ENCODE measurements around the gene VASN.

The VASN gene

GRCh38 chr16:4354512-4355409, 16.9 kb upstream of the VASN start:
- no peak for DNase-seq

GRCh38 chr16:4356820-4357219, 14.8 kb upstream of the VASN start:
- DNase-seq = no peak

DNA sequence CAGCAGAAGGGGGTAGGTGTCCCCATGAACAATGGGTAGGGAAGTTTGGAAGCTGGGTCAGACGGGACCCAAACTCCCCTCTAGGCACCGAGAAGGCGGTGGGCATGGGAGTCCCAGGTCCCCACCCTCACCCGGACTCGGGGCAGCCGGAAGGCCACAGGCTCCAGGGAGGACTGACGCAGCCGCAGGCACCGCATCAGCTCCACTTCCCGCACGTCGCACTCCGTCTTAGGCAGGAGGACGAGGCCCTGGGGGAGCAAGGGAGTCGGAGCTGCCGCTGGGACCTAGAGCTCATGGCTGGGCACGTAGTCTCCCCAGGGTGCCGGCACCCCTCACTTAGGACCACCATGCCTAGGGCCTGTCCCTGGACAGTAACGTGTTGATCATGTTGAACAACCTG, 13.4 kb upstream of the VASN start:
- DNase-seq = no peak

GRCh38 chr16:4358831-4359561, 12.7 kb upstream of the VASN start:
- DNase-seq = peak; percentile 49 to 76 (median 59)

- no peak for DNase-seq
Measured at GRCh38 chr16:4359914-4360313, 11.7 kb upstream of the VASN start.

- DNase-seq = no peak
Measured at GRCh38 chr16:4360538-4361021, 11.1 kb upstream of the VASN start.

DNA sequence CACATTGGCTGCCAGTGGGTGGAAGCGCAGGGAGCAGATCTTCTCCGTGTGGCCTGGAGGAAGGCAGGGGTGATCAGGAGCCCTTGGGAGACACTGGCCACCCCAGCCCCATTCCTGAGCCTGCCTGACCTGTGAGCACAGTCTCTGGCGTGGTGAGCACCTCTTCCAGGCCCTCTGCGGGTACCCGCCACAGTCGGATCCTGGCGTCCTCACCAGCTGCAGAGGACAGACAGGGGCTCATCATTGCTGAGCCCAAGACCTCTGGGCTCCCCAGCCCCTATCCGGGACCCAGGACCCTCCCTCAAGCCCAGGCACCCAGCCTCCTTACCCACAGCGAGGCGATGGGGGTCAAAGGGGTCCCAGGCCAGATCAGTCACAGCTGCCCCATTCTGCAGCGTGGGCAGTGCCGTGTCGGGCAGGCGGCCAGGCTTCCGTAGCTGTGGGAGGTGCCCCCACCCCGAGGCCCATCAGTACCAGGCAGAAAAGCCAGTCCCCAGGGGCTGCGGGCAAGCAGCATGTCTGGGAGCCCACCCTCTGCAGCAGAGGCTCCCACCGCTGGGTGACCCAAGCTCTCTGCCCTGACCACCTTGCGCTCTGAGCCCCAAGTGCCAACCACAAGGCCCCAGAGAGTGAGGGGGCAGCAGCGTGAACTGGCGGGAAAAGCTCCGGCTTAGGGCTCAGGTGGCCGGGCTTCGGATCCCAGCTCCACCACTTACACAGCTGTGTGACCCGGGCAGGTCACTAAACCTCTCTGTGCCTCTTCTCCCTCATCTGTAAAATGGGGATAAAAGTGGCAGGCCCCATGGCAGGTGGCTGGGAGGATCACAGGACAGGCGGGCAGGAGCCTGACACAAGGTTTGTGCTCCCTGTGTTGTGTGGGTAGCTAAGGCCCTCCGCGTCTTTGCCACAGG, 10.4 kb upstream of the VASN start:
- DNase-seq = no peak

- DNase-seq = no peak
Measured at GRCh38 chr16:4361944-4362311, 9.7 kb upstream of the VASN start.

GRCh38 chr16:4362476-4363135, 9.0 kb upstream of the VASN start:
- DNase-seq = no peak

- DNase-seq = no peak
Measured at GRCh38 chr16:4364196-4365013, 7.2 kb upstream of the VASN start.

GRCh38 chr16:4365014-4365406, 6.6 kb upstream of the VASN start:
- no peak for DNase-seq

GRCh38 chr16:4365615-4366014, 6.0 kb upstream of the VASN start:
- DNase-seq = no peak

DNA sequence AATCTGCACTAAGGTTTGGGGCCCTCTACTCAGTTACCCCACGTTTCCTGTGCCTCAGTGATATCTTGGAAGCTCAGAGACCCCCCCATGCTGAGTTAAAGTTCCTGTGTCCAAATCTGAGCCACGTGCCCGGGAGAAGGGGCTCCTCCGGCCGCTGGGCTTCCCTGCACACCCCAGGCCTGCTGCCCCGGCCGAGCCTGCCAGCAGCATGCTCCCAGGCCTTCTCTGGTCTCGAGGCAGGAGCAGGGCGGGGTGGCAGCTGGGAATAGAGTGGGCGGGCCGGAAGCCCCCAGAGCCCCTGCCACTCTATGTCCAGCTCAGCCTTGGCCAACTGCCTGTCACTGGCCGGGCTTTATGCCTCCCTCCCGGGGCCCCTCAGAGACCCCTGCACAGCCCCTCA, 5.6 kb upstream of the VASN start:
- DNase-seq = no peak

DNA sequence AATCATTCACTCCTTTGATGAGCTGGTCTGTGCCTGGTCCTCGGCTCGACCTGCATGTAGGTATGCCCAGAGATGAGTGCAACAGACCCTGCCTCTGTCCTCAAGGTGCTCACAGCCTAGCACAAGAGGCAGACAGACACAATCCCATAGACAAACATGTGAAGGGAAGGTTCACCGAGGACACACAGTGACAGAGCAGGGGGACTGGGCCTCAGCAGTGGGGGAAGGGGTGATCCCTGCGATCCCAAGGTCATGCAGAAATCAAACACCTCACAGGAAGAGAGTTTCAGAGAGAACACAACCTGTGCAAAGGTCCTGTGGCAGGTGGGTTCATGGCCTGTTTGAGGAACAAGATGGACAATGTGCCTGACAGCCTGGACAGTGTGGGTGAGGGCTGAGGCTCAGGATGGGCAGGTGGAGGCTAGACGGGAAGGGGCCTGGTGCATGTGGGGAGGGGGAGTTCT, 4.2 kb upstream of the VASN start:
- DNase-seq = no peak

DNA sequence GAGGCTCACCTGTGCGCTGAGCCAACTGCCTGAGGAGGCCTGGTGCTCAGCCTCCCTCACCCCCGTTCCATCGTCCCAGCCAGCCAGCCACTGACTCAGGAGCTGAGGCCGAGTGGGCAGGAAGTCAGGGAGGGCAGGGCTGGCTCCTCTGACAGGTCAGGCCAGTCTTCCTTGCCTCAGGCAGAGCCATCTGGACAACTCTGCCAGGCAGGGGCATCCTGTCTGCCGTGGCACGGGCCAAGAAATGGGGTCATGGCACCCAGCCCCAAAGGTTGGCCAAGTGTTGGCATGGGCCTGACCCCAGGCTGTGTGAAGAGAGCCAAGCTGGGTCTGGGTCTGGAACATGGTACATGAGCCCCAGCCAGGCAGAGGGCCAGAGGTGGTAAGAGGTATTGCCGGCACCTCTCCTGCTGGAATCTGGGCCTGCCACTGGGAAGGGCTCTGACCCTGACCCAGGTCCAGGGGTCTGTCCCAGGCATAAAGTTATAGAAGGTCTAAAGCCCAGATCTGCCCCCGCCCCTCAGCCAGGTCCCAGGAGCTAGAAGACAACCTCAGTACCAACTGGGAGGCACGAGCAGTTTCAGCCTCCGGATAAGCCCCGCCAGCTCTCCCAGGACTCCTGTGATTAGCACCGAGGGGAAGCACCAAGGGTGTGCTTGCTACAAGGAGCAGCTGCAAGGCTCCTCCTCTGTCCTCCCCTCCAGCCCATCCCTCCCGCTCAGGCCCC, 2.5 kb upstream of the VASN start:
- DNase-seq = no peak

DNA sequence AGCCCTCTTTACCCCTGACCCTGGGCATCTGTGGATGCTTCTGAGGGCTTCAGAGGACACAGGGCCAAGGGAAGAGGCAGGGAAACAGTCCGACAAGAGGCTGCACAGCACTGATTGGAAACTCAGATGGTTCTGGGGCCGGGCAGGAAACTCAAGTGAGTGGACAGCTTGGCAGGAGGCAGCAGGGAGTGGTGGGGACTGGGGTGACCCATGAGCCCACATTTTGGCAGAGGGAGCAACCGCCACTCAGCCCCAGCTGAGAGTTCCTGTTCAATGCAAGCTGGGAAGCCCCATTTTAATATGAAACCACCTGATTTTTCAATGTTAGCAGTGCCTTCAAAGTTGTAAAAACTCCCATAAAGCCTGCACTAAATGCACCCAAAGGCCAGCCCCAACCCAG, 1.5 kb upstream of the VASN start:
- no peak for DNase-seq

DNA sequence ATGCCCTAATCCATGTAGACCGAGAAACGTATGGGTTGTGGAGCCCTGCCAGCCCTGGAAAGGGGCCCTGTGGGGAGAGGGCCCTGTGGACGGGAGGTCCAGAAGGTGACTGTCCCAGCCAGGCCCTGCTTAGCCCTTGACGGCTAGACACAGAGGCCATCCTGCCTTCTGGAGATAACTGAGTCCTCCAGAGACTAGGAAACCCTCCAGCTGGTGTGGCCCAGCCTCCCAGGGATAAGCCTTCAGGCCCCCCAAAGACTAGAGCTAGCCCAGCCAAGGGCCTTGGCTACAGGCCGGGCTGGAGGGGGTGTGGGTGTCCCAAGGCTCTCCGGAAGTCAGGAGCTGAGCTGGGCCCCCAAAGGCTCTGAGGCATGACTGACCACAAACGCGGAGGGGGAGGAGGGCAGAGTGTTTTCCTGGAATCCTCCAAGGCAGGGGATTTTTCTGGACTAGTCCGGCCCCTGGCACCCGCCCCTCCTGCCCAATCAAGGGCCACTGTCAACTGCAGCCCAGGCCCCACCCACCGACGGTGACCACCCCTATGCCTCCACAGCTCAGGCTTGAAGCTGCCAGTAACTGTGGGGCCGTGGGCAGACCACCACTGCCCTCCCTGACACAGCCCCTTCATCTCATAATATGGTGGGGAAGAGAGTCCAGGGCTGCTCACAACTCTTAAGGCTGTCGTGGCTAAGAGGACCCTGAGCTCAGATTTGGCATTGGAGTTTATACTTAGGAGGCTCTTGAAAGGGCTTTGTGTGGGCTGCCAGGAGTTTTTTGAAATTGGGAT, 885 bp upstream of the VASN start:
- no peak for DNase-seq

- DNase-seq = peak; percentile 36 to 55 (median 44)
Measured at GRCh38 chr16:4372001-4372577, 441 bp downstream of the VASN start.

DNA sequence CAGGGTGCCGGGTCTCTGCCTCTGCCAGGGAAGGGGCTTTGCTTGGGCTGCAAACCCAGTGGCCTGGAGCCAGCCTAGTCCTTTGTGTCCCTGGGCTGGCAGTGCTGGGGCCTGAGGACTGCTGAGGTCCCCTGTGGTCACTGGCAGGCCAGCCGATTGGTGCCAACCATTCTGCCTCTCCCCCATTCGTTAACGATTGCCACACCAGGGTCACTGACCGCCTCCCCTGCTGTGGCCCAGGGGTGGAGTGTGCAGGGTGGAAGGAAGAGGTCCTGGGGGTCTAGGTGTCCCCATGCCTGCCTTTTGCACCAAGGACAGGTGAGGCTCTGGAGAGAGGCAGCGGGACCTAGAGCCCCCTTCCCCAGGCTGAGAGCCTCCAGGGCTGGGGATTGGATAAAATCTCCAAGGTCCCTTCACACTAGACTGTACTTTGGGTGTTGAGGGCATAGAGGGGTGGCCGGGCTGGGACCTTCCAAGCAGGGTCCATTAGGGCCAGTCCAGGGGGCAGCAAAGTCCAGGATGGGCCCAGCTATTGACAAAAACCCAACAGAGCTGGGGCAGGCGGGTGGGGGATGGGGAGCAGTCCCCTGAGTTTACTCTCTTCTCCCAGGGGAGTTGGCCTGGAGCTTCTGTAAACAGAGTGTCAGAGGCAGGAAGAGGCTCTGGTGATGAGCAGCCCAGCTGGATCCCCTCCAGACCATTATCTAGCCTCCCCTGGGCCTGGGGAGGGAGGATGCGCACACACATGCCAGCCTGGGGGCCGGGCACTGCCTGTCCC, 1.1 kb downstream of the VASN start:
- DNase-seq = no peak
